IMR-90 (cell line): ENCODE measurements around the gene RNASET2. TPM values are rescaled to one million over a fixed set of nuclear protein-coding genes. Genes with fewer than 3 reads are reported as not detected.

Experiments
- ATAC-seq: fragments of 200-7000 bp; cut with Tn5 transposase; 2 replicates; pipeline ENCODE4 v1.9.1; 2020; ENCODE audit warnings: low read depth, mild to moderate bottlenecking, moderate library complexity
- BruUV-seq: library from RNA; stranded (reverse); fragments of 400-500 nt; replicated peaks from 2 replicates; lab custom pipeline; 2021; lab: Mats Ljungman, UMichigan
- CTCF ChIA-PET: fragments of 300-600 bp; formaldehyde crosslinking; extraction: SDS; loops from one replicate; lab custom pipeline; 2021; ENCODE audit warnings: antibody characterized with exemption; lab: Yijun Ruan, JAX
- POLR2A ChIA-PET: fragments of 300-600 bp; sonication (Branson Sonifier 250); formaldehyde crosslinking; loops from one replicate; lab custom pipeline; 2022; ENCODE audit warnings: antibody characterized with exemption; ENCODE audit not compliant: unreplicated experiment; lab: Charles Lee
- DNase-seq: peaks from one replicate; pipeline ENCODE4 v3.0.0; 2013
- H2AFZ ChIP-seq: replicated peaks from 2 replicates; pipeline ENCODE3; 2013; ENCODE audit warnings: low read length, mild to moderate bottlenecking; ENCODE audit not compliant: poor library complexity
- H2AK5ac ChIP-seq: 2 replicates; pipeline ENCODE4 v1.6.1; 2013; ENCODE audit warnings: low read depth, low read length, inconsistent platforms
- H2AK9ac ChIP-seq: replicated peaks from 2 replicates; pipeline ENCODE3; 2013; ENCODE audit warnings: mild to moderate bottlenecking, low read depth, low read length, moderate library complexity; ENCODE audit not compliant: poor library complexity
- H2BK120ac ChIP-seq: 2 replicates; pipeline ENCODE4 v1.6.1; 2013; ENCODE audit warnings: low read depth, low read length, inconsistent platforms
- H2BK15ac ChIP-seq: 3 replicates; pipeline ENCODE4 v1.6.1; 2013; ENCODE audit warnings: low read depth, low read length, inconsistent platforms
- H2BK20ac ChIP-seq: 2 replicates; pipeline ENCODE4 v1.6.1; 2013; ENCODE audit warnings: low read depth, mild to moderate bottlenecking, inconsistent platforms, low read length, moderate library complexity
- H2BK5ac ChIP-seq: 2 replicates; pipeline ENCODE4 v1.6.1; 2013; ENCODE audit warnings: mild to moderate bottlenecking, low read depth, low read length, inconsistent platforms; ENCODE audit not compliant: poor library complexity, severe bottlenecking
- H3K14ac ChIP-seq: replicated peaks from 2 replicates; pipeline ENCODE4 v1.6.1; 2013; ENCODE audit warnings: low read depth, low read length, inconsistent platforms
- H3K18ac ChIP-seq: 2 replicates; pipeline ENCODE4 v1.6.1; 2013; ENCODE audit warnings: low read depth, low read length, control low read depth
- H3K23ac ChIP-seq: 2 replicates; pipeline ENCODE4 v1.6.1; 2013; ENCODE audit warnings: low read depth, low read length, inconsistent platforms
- H3K27ac ChIP-seq: 2 replicates; pipeline ENCODE4 v1.5.1; 2013; ENCODE audit warnings: mild to moderate bottlenecking, control low read depth, low read length; ENCODE audit not compliant: insufficient read depth
- H3K27me3 ChIP-seq: 2 replicates; pipeline ENCODE4 v1.6.1; 2013; ENCODE audit warnings: low read length; ENCODE audit not compliant: control insufficient read depth, insufficient read depth
- H3K36me3 ChIP-seq: 2 replicates; pipeline ENCODE4 v1.6.1; 2013; ENCODE audit warnings: low read length, mixed read lengths; ENCODE audit not compliant: control insufficient read depth, insufficient read depth
- H3K4ac ChIP-seq: 2 replicates; pipeline ENCODE4 v1.6.1; 2013; ENCODE audit warnings: low read depth, low read length, inconsistent platforms
- H3K4me1 ChIP-seq: 2 replicates; pipeline ENCODE4 v1.6.1; 2013; ENCODE audit warnings: low read length, mixed read lengths; ENCODE audit not compliant: control insufficient read depth, insufficient read depth
- H3K4me2 ChIP-seq: 2 replicates; pipeline ENCODE4 v1.6.1; 2013; ENCODE audit warnings: low read depth, mild to moderate bottlenecking, control low read depth, low read length, moderate library complexity
- H3K4me3 ChIP-seq: 2 replicates; pipeline ENCODE4 v1.5.1; 2013; ENCODE audit warnings: low read depth, mild to moderate bottlenecking, control low read depth, low read length, moderate library complexity; ENCODE audit not compliant: insufficient read depth
- H3K56ac ChIP-seq: 2 replicates; pipeline ENCODE4 v1.6.1; 2013; ENCODE audit warnings: low read length, inconsistent platforms; ENCODE audit not compliant: insufficient read depth; ENCODE audit errors: extremely low read depth
- H3K79me1 ChIP-seq, 2 experiments: 2 replicates each; pipeline ENCODE4 v1.6.1; 2013; ENCODE audit warnings: low read length in 2 of 2, inconsistent platforms in 1 of 2, low read depth in 1 of 2
- H3K9ac ChIP-seq: 2 replicates; pipeline ENCODE4 v1.6.1; 2013; ENCODE audit warnings: low read depth, low read length, control low read depth
- H3K9me1 ChIP-seq: 2 replicates; pipeline ENCODE4 v1.6.1; 2013; ENCODE audit warnings: low read length, inconsistent platforms; ENCODE audit not compliant: insufficient read depth
- H3K9me3 ChIP-seq: 2 replicates; pipeline ENCODE4 v1.6.1; 2013; ENCODE audit warnings: low read length; ENCODE audit not compliant: control insufficient read depth, insufficient read depth
- H4K20me1 ChIP-seq: 2 replicates; pipeline ENCODE4 v1.6.1; 2013; ENCODE audit warnings: low read length, inconsistent platforms; ENCODE audit not compliant: insufficient read depth
- H4K5ac ChIP-seq: 2 replicates; pipeline ENCODE4 v1.6.1; 2013; ENCODE audit warnings: mild to moderate bottlenecking, low read depth, low read length, control low read depth
- H4K8ac ChIP-seq, 2 experiments: 2 replicates each; pipeline ENCODE4 v1.6.1; 2013; ENCODE audit warnings: low read depth in 2 of 2, low read length in 2 of 2, control low read depth in 1 of 2, inconsistent platforms in 1 of 2
- H4K91ac ChIP-seq: 2 replicates; pipeline ENCODE4 v1.6.1; 2013; ENCODE audit warnings: low read depth, low read length, inconsistent platforms; ENCODE audit not compliant: insufficient read depth
- CEBPB ChIP-seq: IDR thresholded peaks from 2 replicates; pipeline ENCODE4 v1.6.1; 2012; ENCODE audit warnings: low read depth, low read length, improper control_type of control experiment
- MAZ ChIP-seq: IDR thresholded peaks from 2 replicates; pipeline ENCODE4 v1.6.1; 2012; ENCODE audit warnings: low read depth, mild to moderate bottlenecking, low read length, improper control_type of control experiment, moderate library complexity, borderline replicate concordance
- MXI1 ChIP-seq: IDR thresholded peaks from 2 replicates; pipeline ENCODE4 v1.6.1; 2012; ENCODE audit warnings: low read depth, mild to moderate bottlenecking, low read length, moderate library complexity, borderline replicate concordance
- SMC3 ChIP-seq: fragments of 150-350 bp; IDR thresholded peaks from 2 replicates; pipeline ENCODE4 v1.6.1; 2016; ENCODE audit warnings: low read depth, mild to moderate bottlenecking, antibody characterized with exemption, low read length, moderate library complexity
- WGBS, 2 experiments: methylation state at CpG; one replicate each; pipeline versions ENCODE4 v1.1.5 to v1.1.7; 2013; ENCODE audit warnings: missing lambda C conversion rate in 2 of 2; ENCODE audit not compliant: insufficient read length in 1 of 2; ENCODE audit errors: extremely low coverage in 2 of 2; 5-methylcytosine and 5-hydroxymethylcytosine counted together
- dilution Hi-C: fragments of 300-500 bp; cut with HindIII; formaldehyde crosslinking; loops from one replicate; pipeline ENCODE4 v1.14.3; 2018; ENCODE audit warnings: low sequenced_read_pairs; ENCODE audit not compliant: unreplicated experiment
- in situ Hi-C: fragments of 300-500 bp; cut with MboI; formaldehyde crosslinking; loops from 3 replicates; pipeline ENCODE4 v1.14.3; 2019; ENCODE audit warnings: low sequenced_read_pairs, inconsistent platforms, mixed read lengths
- intact Hi-C: fragments of 100-400 bp; cut with micrococcal nuclease; formaldehyde crosslinking; loops from 2 replicates; pipeline ENCODE4 v1.10.0; 2022
- polyA plus RNA-seq, 3 experiments: library from polyadenylated mRNA; depleted of rRNA; stranded (reverse); fragments of >200 nt; gene quantifications; 2 replicates each; pipeline ENCODE4 v1.2.3, GENCODE V29; 2012; ENCODE audit warnings: low replicate concordance in 1 of 3
- total RNA-seq: library from RNA; depleted of rRNA; stranded (reverse); fragments of >200 nt; gene quantifications from 2 replicates; pipeline ENCODE4 v1.2.3, GENCODE V29; 2012
- TF ChIP-seq, protein P1 (sequence below): conservative IDR thresholded peaks from 2 replicates; pipeline ENCODE4 v1.5.1; 2012; ENCODE audit warnings: mild to moderate bottlenecking, low read depth, low read length, improper control_type of control experiment

RNASET2 gene
- total and polyA plus RNA-seq, 2 of the 4 experiments (the other 2 are of a cell fraction) = 13.6 to 24.9 TPM

DNA sequence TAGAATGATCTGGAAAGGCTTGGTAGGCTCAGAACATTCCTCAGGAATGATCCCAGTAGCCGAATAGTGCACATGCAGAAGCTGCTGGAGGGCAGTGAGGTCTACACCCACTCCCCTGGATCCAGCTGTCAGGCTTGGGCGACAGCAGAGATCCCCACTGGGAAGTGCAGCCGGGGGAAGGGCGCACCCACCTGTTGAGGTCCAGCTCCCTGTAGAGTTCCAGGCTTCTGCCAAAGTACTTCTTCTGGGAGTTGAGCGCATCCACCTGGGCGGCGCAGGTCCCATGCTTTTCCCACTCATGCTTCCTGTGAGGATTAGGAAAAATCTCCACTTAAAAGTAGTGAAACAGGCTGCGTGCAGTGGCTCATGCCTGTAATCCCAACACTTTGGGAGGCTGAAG is 17.6 kb downstream of the RNASET2 start:
- Histone ChIP-seq H3K56ac (no peak overlapping the region), H3K9me1 (no peaks in the 10 kb centered on the region), H3K4me3 (no peak overlapping the region), H3K23ac (no peak overlapping the region), H2AK5ac (no peak overlapping the region), H3K27ac (no peak overlapping the region), H3K79me1 (no peaks in the 10 kb centered on the region), H4K8ac (no peak overlapping the region), H2BK15ac (no peak overlapping the region), H3K4ac (no peak overlapping the region), H3K14ac (no peak overlapping the region), H2BK20ac (no peak overlapping the region), H3K4me1 (no peaks in the 10 kb centered on the region), H2BK120ac (no peak overlapping the region), H2BK5ac (no peak overlapping the region), H4K91ac (no peak overlapping the region), H4K20me1 (no peaks in the 10 kb centered on the region), H3K9ac (no peak overlapping the region), H3K18ac (no peak overlapping the region), H3K4me2 (no peak overlapping the region), H4K5ac (no peak overlapping the region), H3K27me3 (no peaks in the 10 kb centered on the region), H2AFZ (no peak overlapping the region), H3K9me3 (no peaks in the 10 kb centered on the region), H2AK9ac (no peak overlapping the region), H3K36me3 (peaks cover 6% of the 10 kb centered on the region; the same call in 1 of the 2 replicates)
- DNase-seq (no peak), ATAC-seq (no peak)
- ChIA-PET POLR2A (no interaction called here), CTCF (interaction anchor here (0.6 kb wide), 1 partner anchor 11 kb away, joined by 3 read pairs; no protein-coding TSS in a partner anchor)
- in situ Hi-C loops (no loop called here), intact Hi-C loops (no loop called here), dilution Hi-C loops (no loop called here)
- TF ChIP-seq, protein P1, sequence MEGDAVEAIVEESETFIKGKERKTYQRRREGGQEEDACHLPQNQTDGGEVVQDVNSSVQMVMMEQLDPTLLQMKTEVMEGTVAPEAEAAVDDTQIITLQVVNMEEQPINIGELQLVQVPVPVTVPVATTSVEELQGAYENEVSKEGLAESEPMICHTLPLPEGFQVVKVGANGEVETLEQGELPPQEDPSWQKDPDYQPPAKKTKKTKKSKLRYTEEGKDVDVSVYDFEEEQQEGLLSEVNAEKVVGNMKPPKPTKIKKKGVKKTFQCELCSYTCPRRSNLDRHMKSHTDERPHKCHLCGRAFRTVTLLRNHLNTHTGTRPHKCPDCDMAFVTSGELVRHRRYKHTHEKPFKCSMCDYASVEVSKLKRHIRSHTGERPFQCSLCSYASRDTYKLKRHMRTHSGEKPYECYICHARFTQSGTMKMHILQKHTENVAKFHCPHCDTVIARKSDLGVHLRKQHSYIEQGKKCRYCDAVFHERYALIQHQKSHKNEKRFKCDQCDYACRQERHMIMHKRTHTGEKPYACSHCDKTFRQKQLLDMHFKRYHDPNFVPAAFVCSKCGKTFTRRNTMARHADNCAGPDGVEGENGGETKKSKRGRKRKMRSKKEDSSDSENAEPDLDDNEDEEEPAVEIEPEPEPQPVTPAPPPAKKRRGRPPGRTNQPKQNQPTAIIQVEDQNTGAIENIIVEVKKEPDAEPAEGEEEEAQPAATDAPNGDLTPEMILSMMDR = no peak
- TF ChIP-seq MAZ (no peak), MXI1 (no peak), CEBPB (no peak), SMC3 (no peak)
- no TSS peak for BruUV-seq
- 90% methylated on average over 4 of the region's 8 CpGs; no CpG with 5 or more reads in 1 of the 2 experiments for WGBS, 2 experiments
